ENCODE data around the gene MIER2.

The MIER2 gene

DNA sequence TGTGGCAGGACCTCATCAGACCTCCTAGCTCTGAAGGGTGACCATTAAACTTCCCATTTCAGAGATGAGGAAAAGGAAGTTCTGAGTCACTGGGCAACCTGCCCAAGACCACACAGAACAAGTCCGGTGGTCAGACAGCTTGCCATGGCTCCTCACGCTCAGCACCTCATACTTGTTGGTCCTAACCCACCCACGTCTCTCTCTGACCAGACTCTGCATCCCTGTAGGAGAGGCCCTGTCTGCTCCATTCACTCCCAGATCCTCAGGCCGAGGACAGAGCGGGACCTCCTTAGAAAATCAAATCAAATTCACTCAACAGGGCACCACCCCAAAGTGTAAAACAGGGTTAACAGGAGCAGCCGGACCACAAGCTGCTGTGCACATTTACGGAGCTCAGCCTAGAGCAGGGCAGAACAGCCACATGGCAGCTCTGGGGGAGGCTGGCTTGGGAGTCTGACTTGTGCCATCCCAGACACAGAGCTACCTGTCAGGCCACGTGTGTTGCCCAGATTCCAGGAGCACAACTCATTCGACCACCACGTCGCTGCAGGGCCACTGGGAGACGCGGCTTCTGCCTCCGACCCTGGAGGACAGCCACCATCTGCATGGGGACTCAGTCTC lies 1.7 kb downstream of the MIER2 start:
- DNase-seq (ENCODE audit: low read depth): peak; percentile 80
- H3K4me3 ChIP-seq (ENCODE audit: low read length): peak overlapping the region; percentile 59
- TF ChIP-seq, protein P1, sequence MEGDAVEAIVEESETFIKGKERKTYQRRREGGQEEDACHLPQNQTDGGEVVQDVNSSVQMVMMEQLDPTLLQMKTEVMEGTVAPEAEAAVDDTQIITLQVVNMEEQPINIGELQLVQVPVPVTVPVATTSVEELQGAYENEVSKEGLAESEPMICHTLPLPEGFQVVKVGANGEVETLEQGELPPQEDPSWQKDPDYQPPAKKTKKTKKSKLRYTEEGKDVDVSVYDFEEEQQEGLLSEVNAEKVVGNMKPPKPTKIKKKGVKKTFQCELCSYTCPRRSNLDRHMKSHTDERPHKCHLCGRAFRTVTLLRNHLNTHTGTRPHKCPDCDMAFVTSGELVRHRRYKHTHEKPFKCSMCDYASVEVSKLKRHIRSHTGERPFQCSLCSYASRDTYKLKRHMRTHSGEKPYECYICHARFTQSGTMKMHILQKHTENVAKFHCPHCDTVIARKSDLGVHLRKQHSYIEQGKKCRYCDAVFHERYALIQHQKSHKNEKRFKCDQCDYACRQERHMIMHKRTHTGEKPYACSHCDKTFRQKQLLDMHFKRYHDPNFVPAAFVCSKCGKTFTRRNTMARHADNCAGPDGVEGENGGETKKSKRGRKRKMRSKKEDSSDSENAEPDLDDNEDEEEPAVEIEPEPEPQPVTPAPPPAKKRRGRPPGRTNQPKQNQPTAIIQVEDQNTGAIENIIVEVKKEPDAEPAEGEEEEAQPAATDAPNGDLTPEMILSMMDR (conservative IDR thresholded peaks at IDR 0.05; ENCODE audit: low read length): no peak

DNA sequence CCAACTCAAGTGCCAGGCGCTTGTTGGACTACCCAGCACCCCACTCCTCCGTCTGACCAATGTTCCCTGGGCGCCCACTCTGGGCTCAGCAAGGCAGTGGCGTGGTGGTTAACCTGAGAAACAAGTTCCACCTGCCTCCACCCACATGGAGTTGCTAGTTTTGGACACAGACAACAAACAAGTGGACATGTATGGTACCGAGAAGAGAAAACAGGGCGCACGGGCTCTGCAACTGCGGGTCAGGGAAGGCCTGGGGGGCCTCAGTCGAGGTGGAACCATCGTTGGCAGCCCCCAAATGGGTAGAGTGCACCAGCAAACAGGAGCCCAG lies 2.5 kb downstream of the MIER2 start:
- 0 out of 2 replicates have a peak overlapping the region, but pooled peaks have one; percentile 59 for H3K4me3 ChIP-seq (ENCODE audit: low read length)
- no peak for DNase-seq (ENCODE audit: low read depth)
- TF ChIP-seq, protein P1 (conservative IDR thresholded peaks at IDR 0.05; ENCODE audit: low read length): no peak

DNA sequence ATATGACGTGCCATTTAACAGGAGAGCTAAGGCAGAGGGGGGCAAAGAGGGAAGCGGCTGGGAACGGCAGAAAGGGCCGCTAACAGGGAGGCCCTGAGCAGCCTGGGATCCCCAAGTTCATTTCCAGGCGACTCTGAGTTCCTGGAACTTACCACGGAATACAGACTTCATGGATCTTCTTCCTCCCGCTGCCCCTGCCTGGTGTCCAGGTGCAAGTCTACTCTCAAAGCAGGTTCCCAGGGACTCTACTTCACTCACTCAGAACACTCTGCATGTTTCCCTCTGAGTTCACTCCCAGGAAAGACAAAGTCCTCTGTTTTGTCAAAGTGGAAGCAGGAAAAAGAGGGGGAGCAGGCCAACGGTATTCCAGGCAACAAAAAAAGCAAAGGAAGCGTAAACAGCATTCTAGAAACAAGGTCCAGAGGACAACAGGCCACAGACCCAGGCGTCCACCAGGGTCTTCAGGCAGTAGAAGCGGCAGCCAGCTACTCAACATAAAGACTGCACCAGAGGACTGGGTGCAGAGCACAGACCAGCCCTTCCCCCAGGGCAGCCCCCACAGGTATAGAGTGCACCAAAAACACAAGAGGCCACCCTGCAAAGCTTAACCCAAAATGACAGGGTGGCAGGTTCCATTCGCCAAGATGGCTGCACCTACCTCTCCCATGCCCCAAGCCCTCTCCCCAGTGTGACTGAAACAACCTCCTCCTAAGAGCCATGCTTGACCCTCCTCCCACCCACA lies 3.0 kb downstream of the MIER2 start:
- TF ChIP-seq, protein P1 (conservative IDR thresholded peaks at IDR 0.05; ENCODE audit: low read length): no peak
- H3K4me3 ChIP-seq (ENCODE audit: low read length): no peak overlapping the region
- no peak for DNase-seq (ENCODE audit: low read depth)

DNA sequence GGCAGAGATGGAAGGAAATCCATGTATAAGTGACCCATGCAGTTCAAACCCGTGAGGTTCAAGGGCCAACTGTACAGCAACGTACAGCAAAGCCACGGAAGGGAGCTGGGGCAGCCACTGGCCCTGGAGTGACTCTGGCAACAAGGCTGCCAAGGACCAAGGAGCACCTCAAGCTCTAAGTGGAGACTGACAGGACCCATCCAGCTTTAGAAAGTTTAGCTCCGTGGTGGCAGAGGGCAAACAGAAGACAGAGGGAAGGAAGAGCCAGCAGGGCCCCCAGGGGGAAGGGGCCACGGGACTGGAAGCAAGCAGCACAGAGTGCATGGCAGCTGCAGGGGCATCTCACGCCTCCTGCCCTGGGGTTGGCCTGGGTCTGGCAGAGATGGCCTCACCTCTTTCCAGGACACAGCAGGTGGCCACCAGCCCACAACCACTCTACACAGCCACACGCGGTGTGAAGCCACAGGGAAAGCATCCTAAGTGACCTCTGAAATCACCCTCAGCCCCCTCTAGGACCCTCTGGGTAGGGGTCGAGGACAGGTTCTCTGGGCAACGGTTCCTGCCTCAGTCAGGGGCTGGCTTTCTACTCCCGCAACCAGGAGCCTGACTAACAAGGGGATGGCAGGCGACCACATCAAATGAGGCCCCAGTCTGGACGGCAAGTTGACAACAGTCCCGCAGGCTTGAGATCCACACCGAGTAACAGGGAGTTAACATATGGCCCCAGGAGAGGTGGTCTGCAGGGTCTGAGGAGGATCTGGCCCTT lies 3.8 kb downstream of the MIER2 start:
- TF ChIP-seq, protein P1 (conservative IDR thresholded peaks at IDR 0.05; ENCODE audit: low read length): no peak
- DNase-seq (ENCODE audit: low read depth): no peak
- no peak overlapping the region for H3K4me3 ChIP-seq (ENCODE audit: low read length)

DNA sequence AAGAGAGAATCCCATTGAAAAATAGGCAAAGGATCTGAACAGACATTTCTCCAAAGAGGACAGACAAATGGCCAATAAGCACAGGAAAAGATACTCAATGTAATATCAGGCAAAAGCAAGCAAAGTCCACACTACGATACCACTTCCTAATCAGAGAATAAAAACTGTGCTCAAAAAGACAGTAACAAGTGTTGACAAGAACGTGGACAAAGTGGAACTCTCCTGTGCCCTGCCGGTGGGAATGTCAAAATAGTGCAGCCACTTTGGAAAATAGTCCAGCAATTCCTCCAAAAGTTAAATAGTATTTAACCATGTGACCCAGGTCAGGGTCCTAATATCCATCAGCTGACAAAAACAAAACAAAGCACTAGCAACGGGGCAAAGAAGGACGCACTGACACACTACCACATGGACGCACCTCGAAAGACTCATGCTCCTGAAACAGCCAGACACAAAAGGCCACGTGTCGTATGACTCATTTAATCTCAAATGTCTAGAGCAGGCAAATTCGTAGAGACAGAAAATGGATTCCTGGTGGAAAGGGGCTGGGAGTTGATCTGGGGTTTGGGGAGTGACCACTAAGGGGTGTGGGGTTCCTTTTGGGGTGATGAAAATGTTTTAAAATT lies 5.2 kb downstream of the MIER2 start:
- no peak for DNase-seq (ENCODE audit: low read depth)
- H3K4me3 ChIP-seq (ENCODE audit: low read length): no peak overlapping the region
- TF ChIP-seq, protein P1 (conservative IDR thresholded peaks at IDR 0.05; ENCODE audit: low read length): no peak

DNA sequence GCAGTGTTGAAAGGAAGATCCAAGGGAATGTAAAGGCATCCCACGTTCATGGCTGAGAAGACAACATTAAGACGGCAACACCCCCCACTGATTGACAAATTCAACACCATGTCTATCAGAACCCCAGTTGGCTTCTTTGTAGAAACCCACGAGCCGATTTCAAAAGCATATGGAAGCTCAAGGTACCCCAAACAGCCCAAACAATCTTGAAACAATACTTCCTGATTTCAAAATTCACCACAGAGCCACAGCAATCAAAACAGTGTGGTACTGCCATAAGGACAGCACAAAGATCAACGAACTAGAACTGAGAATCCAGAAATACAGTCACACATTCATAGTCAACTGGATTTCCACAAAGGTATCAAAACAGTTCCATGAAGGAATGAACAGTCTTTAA lies 6.2 kb downstream of the MIER2 start:
- TF ChIP-seq, protein P1 (conservative IDR thresholded peaks at IDR 0.05; ENCODE audit: low read length): no peak
- no peak overlapping the region for H3K4me3 ChIP-seq (ENCODE audit: low read length)
- DNase-seq (ENCODE audit: low read depth): no peak

Measured in AG10803 (cell line).